Measurements from ENCODE around the gene TRIM14.

TRIM14 gene

DNA sequence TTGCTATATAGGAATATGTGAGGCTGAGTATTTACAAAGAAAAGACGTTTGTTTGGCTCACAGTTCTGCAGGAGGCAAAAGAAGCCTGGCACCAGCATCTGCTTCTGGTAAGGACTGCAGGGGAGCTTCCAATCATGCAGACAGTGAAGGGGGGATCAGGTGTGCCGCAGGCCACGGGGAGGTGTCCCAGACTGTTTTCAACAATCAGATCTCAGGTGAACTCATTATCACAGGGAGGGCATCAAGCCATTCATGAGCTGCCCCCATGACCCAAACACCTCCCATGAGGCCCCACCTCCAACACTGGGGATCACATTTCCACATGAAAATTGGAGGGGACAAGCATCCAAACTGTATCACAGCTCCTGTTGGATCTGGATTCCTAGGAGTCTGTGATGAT, 30.4 kb upstream of the TRIM14 start:
- no peak for FAIRE-seq
- TF ChIP-seq, protein P1, sequence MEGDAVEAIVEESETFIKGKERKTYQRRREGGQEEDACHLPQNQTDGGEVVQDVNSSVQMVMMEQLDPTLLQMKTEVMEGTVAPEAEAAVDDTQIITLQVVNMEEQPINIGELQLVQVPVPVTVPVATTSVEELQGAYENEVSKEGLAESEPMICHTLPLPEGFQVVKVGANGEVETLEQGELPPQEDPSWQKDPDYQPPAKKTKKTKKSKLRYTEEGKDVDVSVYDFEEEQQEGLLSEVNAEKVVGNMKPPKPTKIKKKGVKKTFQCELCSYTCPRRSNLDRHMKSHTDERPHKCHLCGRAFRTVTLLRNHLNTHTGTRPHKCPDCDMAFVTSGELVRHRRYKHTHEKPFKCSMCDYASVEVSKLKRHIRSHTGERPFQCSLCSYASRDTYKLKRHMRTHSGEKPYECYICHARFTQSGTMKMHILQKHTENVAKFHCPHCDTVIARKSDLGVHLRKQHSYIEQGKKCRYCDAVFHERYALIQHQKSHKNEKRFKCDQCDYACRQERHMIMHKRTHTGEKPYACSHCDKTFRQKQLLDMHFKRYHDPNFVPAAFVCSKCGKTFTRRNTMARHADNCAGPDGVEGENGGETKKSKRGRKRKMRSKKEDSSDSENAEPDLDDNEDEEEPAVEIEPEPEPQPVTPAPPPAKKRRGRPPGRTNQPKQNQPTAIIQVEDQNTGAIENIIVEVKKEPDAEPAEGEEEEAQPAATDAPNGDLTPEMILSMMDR (IDR thresholded peaks at IDR 0.05; ENCODE audit: insufficient read depth, missing control alignments): no peak
- DNase-seq (ENCODE audit: insufficient read length, low spot score): no peak

DNA sequence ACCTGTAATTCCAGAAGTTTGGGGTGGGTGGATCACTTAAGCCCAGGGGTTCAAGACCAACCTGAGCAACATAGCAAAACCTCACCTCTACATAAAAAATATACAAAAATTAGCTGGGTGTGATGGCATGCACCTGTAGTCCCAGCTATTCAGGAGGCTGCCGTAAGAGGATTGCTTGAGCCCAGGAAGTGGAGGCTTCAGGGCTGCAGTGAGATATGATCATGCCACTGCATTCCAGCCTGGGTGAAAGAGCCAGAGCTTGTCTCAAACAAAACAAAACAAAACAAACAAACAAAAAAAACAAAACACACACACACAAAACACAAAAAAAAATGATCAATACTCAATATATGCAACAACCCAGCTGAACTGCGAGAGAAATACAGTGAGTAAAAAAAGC, 29.5 kb upstream of the TRIM14 start:
- DNase-seq (ENCODE audit: insufficient read length, low spot score) (no peak), FAIRE-seq (no peak)
- TF ChIP-seq, protein P1 (IDR thresholded peaks at IDR 0.05; ENCODE audit: insufficient read depth, missing control alignments): no peak

DNA sequence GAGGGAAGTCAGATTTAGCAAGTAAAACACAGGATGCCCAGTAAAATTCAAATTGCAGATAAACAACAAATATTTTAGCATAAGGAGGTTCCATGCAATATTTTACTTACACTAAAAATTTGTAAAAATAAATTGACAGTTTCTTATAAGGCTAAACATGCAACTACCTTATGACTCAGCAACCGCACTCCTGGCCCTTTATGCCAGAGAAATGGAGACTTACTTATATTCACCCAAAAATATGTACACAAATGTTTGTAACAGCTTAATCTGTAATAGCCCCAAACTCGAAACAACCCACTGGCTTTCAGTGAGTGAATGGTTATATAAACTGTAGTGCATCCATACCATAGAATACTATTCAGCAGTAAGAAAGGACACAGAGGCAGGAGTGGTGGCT, 28.6 kb upstream of the TRIM14 start:
- TF ChIP-seq, protein P1 (IDR thresholded peaks at IDR 0.05; ENCODE audit: insufficient read depth, missing control alignments): no peak
- DNase-seq (ENCODE audit: insufficient read length, low spot score) (no peak), FAIRE-seq (no peak)

DNA sequence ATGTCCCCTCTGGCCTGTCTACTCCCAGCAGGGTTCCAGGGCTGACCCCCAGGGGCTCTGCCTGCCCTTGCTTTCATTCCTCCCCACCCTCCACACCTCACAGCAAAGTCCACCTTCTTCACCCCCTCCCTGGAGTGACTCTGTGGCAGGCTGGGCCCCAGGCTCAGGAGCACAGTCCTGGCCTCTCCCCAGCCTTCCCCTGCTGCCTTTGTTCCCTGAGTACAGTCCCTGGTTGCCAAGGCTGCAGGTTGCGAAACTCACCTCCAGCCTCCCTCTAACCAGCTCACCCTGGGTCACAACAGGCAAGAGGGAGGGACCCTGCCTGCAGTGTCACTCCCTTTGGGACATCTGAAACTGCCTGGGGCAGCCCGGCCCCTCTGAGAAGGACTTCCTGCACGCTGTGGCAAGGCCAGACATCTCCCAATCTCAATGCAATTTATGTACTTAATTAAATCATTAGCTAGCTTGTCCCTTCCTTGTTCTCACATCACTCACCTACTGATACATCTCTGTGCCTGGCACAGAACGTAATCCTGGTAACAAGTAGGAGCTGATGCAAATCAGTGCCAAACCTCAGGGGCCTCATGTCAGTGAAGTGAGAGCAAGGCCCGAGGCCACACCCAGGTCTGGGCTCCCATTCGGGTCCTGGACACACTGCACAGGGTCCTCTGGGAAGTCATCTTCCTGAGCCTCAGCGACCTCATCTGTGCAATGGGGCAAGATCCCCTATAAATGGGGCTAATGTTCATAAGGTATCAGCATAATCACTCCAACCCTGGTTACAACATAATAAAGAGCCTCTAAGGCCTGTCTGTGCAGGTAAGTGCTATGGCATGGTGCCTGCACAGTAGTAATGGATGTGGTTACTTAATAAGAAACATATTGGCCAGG, 27.3 kb upstream of the TRIM14 start:
- DNase-seq (ENCODE audit: insufficient read length, low spot score) (no peak), FAIRE-seq (no peak)
- TF ChIP-seq, protein P1 (IDR thresholded peaks at IDR 0.05; ENCODE audit: insufficient read depth, missing control alignments): no peak

DNA sequence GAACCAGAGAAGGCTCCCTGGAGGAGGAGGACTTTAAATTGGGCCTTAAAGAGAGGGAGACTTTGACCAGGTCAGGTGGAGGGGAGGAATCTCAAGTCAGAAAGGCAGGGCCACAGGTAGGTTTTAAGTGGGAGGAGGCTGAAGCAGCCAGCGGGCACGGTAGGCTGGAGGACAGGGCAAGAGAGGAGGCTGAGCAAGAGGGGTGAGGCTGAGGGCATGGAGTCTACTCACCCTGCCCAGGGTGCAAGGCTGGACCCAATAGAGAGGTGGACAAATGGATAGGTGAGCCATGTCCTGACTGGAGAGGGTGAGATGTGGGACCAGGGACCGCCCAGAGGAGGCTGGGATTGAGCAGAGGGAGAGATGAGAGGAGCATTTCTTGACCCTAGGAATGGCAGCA, 25.6 kb upstream of the TRIM14 start:
- FAIRE-seq (no peak), DNase-seq (ENCODE audit: insufficient read length, low spot score) (no peak)
- TF ChIP-seq, protein P1 (IDR thresholded peaks at IDR 0.05; ENCODE audit: insufficient read depth, missing control alignments): no peak

DNA sequence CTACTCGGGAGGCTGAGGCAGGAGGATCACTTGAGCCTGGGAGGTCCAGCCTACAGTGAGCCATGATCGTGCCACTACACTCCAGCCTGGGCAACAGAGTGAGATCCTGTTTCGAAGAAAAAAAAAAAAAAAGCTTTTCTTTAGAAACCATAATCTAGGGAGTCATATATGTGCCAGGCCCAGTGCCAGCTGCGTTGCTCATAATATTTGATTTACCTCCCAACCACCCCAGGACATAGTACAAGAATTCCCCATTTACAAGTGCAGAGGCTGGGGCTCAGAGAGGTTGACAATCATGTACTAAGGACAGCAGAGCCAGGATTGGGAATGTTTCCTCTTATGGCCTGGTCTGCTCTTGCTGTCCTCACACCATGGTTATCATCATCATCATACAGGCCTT, 25.1 kb upstream of the TRIM14 start:
- no peak for FAIRE-seq
- TF ChIP-seq, protein P1 (IDR thresholded peaks at IDR 0.05; ENCODE audit: insufficient read depth, missing control alignments): no peak
- DNase-seq (ENCODE audit: insufficient read length, low spot score): no peak

DNA sequence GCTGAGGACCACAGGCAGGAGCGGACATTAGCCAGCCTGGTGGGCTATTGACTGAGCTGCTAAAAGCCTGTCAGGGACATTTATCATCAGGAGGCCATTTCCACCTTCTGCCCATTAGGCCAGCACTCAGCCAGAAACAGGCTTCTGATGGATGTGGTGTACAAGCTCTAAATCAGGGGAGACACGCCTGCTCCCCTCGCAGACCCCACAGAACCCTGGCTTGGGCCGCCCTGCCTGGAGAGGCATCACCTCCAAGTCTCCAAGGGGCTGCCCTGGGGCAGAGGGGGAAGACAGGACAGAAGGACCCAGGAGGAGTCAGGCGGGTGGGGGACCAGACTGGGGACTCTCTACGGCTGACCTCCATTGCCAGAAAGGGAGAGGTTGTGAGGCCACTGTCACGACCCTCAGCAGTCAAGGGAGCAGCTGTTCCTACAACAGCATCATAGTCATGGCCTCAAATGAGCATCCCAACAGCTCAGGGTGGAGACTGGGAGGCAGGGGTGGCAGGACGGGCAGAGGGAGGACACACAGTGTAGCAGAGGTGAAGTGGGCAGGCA, 24.0 kb upstream of the TRIM14 start:
- TF ChIP-seq, protein P1 (IDR thresholded peaks at IDR 0.05; ENCODE audit: insufficient read depth, missing control alignments): no peak
- DNase-seq (ENCODE audit: insufficient read length, low spot score) (no peak), FAIRE-seq (no peak)
